ENCODE results near the gene ZNF774. TPM values are rescaled to one million over a fixed set of nuclear protein-coding genes. Genes with fewer than 3 reads are reported as not detected.

The ZNF774 gene
- total RNA-seq, 1 experiment from 2014 or later, result 1.5 TPM

GRCh38 chr15:90401495-90401894 lies 49.4 kb downstream of the ZNF774 start:
- H3K4me3 ChIP-seq (ENCODE audit: low read depth, low read length, poor library complexity, severe bottlenecking), result no peak overlapping the region
- CTCF ChIA-PET, result interaction anchor here (1.3 kb wide), 1 partner anchor 39 kb away, joined by 4 read pairs; no protein-coding TSS in a partner anchor
- peak overlapping the region; percentile 71 for H3K27ac ChIP-seq (ENCODE audit: low read depth, low read length, poor library complexity, severe bottlenecking)
- peaks cover 56% of the 10 kb centered on the region for H3K4me1 ChIP-seq (ENCODE audit: insufficient read depth, low read length, poor library complexity, severe bottlenecking)
- H3K9me3 ChIP-seq (ENCODE audit: low read depth, low read length, poor library complexity, severe bottlenecking), result no peaks in the 10 kb centered on the region
- no peaks in the 10 kb centered on the region for H3K36me3 ChIP-seq (ENCODE audit: insufficient read depth, low read length, poor library complexity, severe bottlenecking)
- no peaks in the 10 kb centered on the region for H3K27me3 ChIP-seq (replicated peaks; ENCODE audit: insufficient read depth, low read depth, low read length, poor library complexity)
- DNase-seq (ENCODE audit: low spot score), result no peak
- no TSS peak for BruUV-seq (replicated peaks)
- POLR2A ChIA-PET (ENCODE audit: low non-redundant PET), result interaction anchor here (0.8 kb wide), 1 partner anchor 14 kb away, joined by 13 read pairs; no protein-coding TSS in a partner anchor
- intact Hi-C loops (cut with micrococcal nuclease; ENCODE audit: unreplicated experiment), result no loop called here
- no peak for TF ChIP-seq CTCF (conservative IDR thresholded peaks at IDR 0.05; ENCODE audit: low read depth, low read length)
- TF ChIP-seq EZH2 (IDR thresholded peaks at IDR 0.05; ENCODE audit: borderline replicate concordance, low read depth, low read length, poor library complexity, severe bottlenecking), result no peak

- BruUV-seq (replicated peaks), result no TSS peak
- no peaks in the 10 kb centered on the region for H3K27me3 ChIP-seq (replicated peaks; ENCODE audit: insufficient read depth, low read depth, low read length, poor library complexity)
- peaks cover 63% of the 10 kb centered on the region for H3K4me1 ChIP-seq (ENCODE audit: insufficient read depth, low read length, poor library complexity, severe bottlenecking)
- POLR2A ChIA-PET (ENCODE audit: low non-redundant PET), result no interaction called here
- no peaks in the 10 kb centered on the region for H3K36me3 ChIP-seq (ENCODE audit: insufficient read depth, low read length, poor library complexity, severe bottlenecking)
- TF ChIP-seq CTCF (conservative IDR thresholded peaks at IDR 0.05; ENCODE audit: low read depth, low read length) (no peak), EZH2 (IDR thresholded peaks at IDR 0.05; ENCODE audit: borderline replicate concordance, low read depth, low read length, poor library complexity, severe bottlenecking) (no peak)
- H3K27ac ChIP-seq (ENCODE audit: low read depth, low read length, poor library complexity, severe bottlenecking), result peak overlapping the region; percentile 65
- H3K9me3 ChIP-seq (ENCODE audit: low read depth, low read length, poor library complexity, severe bottlenecking), result no peaks in the 10 kb centered on the region
- CTCF ChIA-PET, result interaction anchor here (1.3 kb wide), 1 partner anchor 40 kb away, joined by 4 read pairs; no protein-coding TSS in a partner anchor
- peak; percentile 65 for DNase-seq (ENCODE audit: low spot score)
- intact Hi-C loops (cut with micrococcal nuclease; ENCODE audit: unreplicated experiment), result no loop called here
- H3K4me3 ChIP-seq (ENCODE audit: low read depth, low read length, poor library complexity, severe bottlenecking), result no peak overlapping the region
Observed at GRCh38 chr15:90402223-90402622, 50.1 kb downstream of the ZNF774 start.

GRCh38 chr15:90402767-90403166 lies 50.7 kb downstream of the ZNF774 start:
- ChIA-PET POLR2A (ENCODE audit: low non-redundant PET) (no interaction called here), CTCF (interaction anchor here (1.3 kb wide), 1 partner anchor 40 kb away, joined by 4 read pairs; no protein-coding TSS in a partner anchor)
- no TSS peak for BruUV-seq (replicated peaks)
- H3K4me1 ChIP-seq (ENCODE audit: insufficient read depth, low read length, poor library complexity, severe bottlenecking), result peaks cover 68% of the 10 kb centered on the region
- no peak overlapping the region for H3K4me3 ChIP-seq (ENCODE audit: low read depth, low read length, poor library complexity, severe bottlenecking)
- no peaks in the 10 kb centered on the region for H3K27me3 ChIP-seq (replicated peaks; ENCODE audit: insufficient read depth, low read depth, low read length, poor library complexity)
- H3K36me3 ChIP-seq (ENCODE audit: insufficient read depth, low read length, poor library complexity, severe bottlenecking), result no peaks in the 10 kb centered on the region
- TF ChIP-seq CTCF (conservative IDR thresholded peaks at IDR 0.05; ENCODE audit: low read depth, low read length), result no peak
- TF ChIP-seq EZH2 (IDR thresholded peaks at IDR 0.05; ENCODE audit: borderline replicate concordance, low read depth, low read length, poor library complexity, severe bottlenecking), result no peak
- peak overlapping the region; percentile 65 for H3K27ac ChIP-seq (ENCODE audit: low read depth, low read length, poor library complexity, severe bottlenecking)
- no peak for DNase-seq (ENCODE audit: low spot score)
- intact Hi-C loops (cut with micrococcal nuclease; ENCODE audit: unreplicated experiment), result no loop called here
- H3K9me3 ChIP-seq (ENCODE audit: low read depth, low read length, poor library complexity, severe bottlenecking), result no peaks in the 10 kb centered on the region

Data from A673 (cell line).